ENCODE results near the gene EBLN1. TPM values are rescaled to one million over a fixed set of nuclear protein-coding genes. Genes with fewer than 3 reads are reported as not detected.

EBLN1 gene
- total and polyA plus RNA-seq, 2 of the 13 experiments (the other 11 are each of a cell fraction or from before 2014, with no cell fraction given): not detected

- TF ChIP-seq ZNF280D (CRISPR knock-in tag; IDR thresholded peaks at IDR 0.05): peak; percentile 86
- peak; percentile 88 for TF ChIP-seq ZNF501 (CRISPR knock-in tag; IDR thresholded peaks at IDR 0.05)
- TF ChIP-seq ZNF562 (CRISPR knock-in tag; IDR thresholded peaks at IDR 0.05; ENCODE audit: borderline replicate concordance): no peak
- peak; percentile 71; the same call in 1 of the 2 replicates for TF ChIP-seq ZNF737 (CRISPR knock-in tag; IDR thresholded peaks at IDR 0.05; ENCODE audit: borderline replicate concordance)
- no peak for TF ChIP-seq ZNF83 (CRISPR knock-in tag; IDR thresholded peaks at IDR 0.05; ENCODE audit: borderline replicate concordance)
- no peak for TF ChIP-seq ZNF878 (CRISPR knock-in tag; IDR thresholded peaks at IDR 0.05)
- no peak for TF ChIP-seq PLRG1 (conservative IDR thresholded peaks at IDR 0.05)
- TF ChIP-seq ZNF383 (CRISPR knock-in tag; IDR thresholded peaks at IDR 0.05; ENCODE audit: borderline replicate concordance): no peak
- 0 out of 2 replicates have a peak, but pooled peaks have one; percentile 31 for TF ChIP-seq ZNF770 (CRISPR knock-in tag; IDR thresholded peaks at IDR 0.05)
- TF ChIP-seq KIAA2018 (CRISPR knock-in tag; IDR thresholded peaks at IDR 0.05; ENCODE audit: borderline replicate concordance): no peak
- TF ChIP-seq MLXIP (CRISPR knock-in tag; IDR thresholded peaks at IDR 0.05; ENCODE audit: borderline replicate concordance): no peak
Observed at GRCh38 chr10:22228943-22229801, 11.4 kb upstream of the EBLN1 start (continued).
